ENCODE data around the gene KDM5A.

- TF ChIP-seq CTCF (IDR thresholded peaks at IDR 0.05): no peak
- TF ChIP-seq POLR2A (IDR thresholded peaks at IDR 0.05): no peak
These were observed 22.3 kb downstream of the KDM5A start for GRCh38 chr12:366820-367219.
